Measurements from ENCODE around the gene ARHGEF6. TPM values are rescaled to one million over a fixed set of nuclear protein-coding genes. Genes with fewer than 3 reads are reported as not detected.

The ARHGEF6 gene
- polyA plus RNA-seq, 1 donor from 2014 or later: 1.8 TPM

- Histone ChIP-seq H3K9me2 (ENCODE audit: insufficient read depth, low read length) (no peaks in the 10 kb centered on the region), H3K27me3 (ENCODE audit: insufficient read depth, low read depth, low read length) (no peaks in the 10 kb centered on the region), H3K27ac (ENCODE audit: low read length) (no peak overlapping the region), H3K36me3 (ENCODE audit: insufficient read depth, low read length) (no peaks in the 10 kb centered on the region), H3K9ac (ENCODE audit: low read length) (no peak overlapping the region), H3K4me3 (ENCODE audit: low read length) (no peak overlapping the region), H3K4me2 (ENCODE audit: low read length) (no peak overlapping the region), H4K20me1 (ENCODE audit: insufficient read depth) (no peaks in the 10 kb centered on the region), H3K9me3 (ENCODE audit: low read length) (no peaks in the 10 kb centered on the region), H3K79me2 (replicated peaks; ENCODE audit: insufficient read depth, low read length) (no peaks in the 10 kb centered on the region), H3F3A (ENCODE audit: insufficient read depth, low read length, poor library complexity, severe bottlenecking) (no peaks in the 10 kb centered on the region), H2AFZ (ENCODE audit: low read depth, low read length) (no peak overlapping the region)
- TF ChIP-seq MXI1 (conservative IDR thresholded peaks at IDR 0.05; ENCODE audit: poor library complexity, severe bottlenecking) (no peak), REST (IDR thresholded peaks at IDR 0.05; ENCODE audit: borderline replicate concordance) (no peak), SMC3 (conservative IDR thresholded peaks at IDR 0.05; ENCODE audit: poor library complexity) (no peak), TAF1 (IDR thresholded peaks at IDR 0.05; ENCODE audit: low read depth) (no peak), EP300 (conservative IDR thresholded peaks at IDR 0.05; ENCODE audit: poor library complexity, severe bottlenecking) (no peak), POLR2AphosphoS5 (IDR thresholded peaks at IDR 0.05) (no peak), RAD21 (conservative IDR thresholded peaks at IDR 0.05) (no peak), CTCF (IDR thresholded peaks at IDR 0.05; ENCODE audit: poor library complexity, severe bottlenecking) (no peak), EZH2 (IDR thresholded peaks at IDR 0.05; ENCODE audit: borderline replicate concordance, insufficient read depth, low read length, poor library complexity, severe bottlenecking) (no peak)
Observed at GRCh38 chrX:136660896-136661295, 119.8 kb downstream of the ARHGEF6 start.

GRCh38 chrX:136659174-136659573, 121.6 kb downstream of the ARHGEF6 start:
- TF ChIP-seq CTCF (IDR thresholded peaks at IDR 0.05; ENCODE audit: poor library complexity, severe bottlenecking): no peak
- TF ChIP-seq REST (IDR thresholded peaks at IDR 0.05; ENCODE audit: borderline replicate concordance): no peak
- no peak for TF ChIP-seq MXI1 (conservative IDR thresholded peaks at IDR 0.05; ENCODE audit: poor library complexity, severe bottlenecking)
- no peak for TF ChIP-seq RAD21 (conservative IDR thresholded peaks at IDR 0.05)
- no peak for TF ChIP-seq TAF1 (IDR thresholded peaks at IDR 0.05; ENCODE audit: low read depth)
- no peak for TF ChIP-seq EP300 (conservative IDR thresholded peaks at IDR 0.05; ENCODE audit: poor library complexity, severe bottlenecking)
- no peak for TF ChIP-seq POLR2AphosphoS5 (IDR thresholded peaks at IDR 0.05)
- no peak for TF ChIP-seq SMC3 (conservative IDR thresholded peaks at IDR 0.05; ENCODE audit: poor library complexity)
- no peak for TF ChIP-seq EZH2 (IDR thresholded peaks at IDR 0.05; ENCODE audit: borderline replicate concordance, insufficient read depth, low read length, poor library complexity, severe bottlenecking)
- no peak overlapping the region for H3K4me3 ChIP-seq (ENCODE audit: low read length)
- H3K9ac ChIP-seq (ENCODE audit: low read length): no peak overlapping the region
- no peaks in the 10 kb centered on the region for H3K36me3 ChIP-seq (ENCODE audit: insufficient read depth, low read length)
- H3K9me3 ChIP-seq (ENCODE audit: low read length): no peaks in the 10 kb centered on the region
- no peak overlapping the region for H2AFZ ChIP-seq (ENCODE audit: low read depth, low read length)
- no peaks in the 10 kb centered on the region for H3F3A ChIP-seq (ENCODE audit: insufficient read depth, low read length, poor library complexity, severe bottlenecking)
- no peaks in the 10 kb centered on the region for H3K9me2 ChIP-seq (ENCODE audit: insufficient read depth, low read length)
- H3K27me3 ChIP-seq (ENCODE audit: insufficient read depth, low read depth, low read length): no peaks in the 10 kb centered on the region
- H3K4me2 ChIP-seq (ENCODE audit: low read length): no peak overlapping the region
- no peak overlapping the region for H3K27ac ChIP-seq (ENCODE audit: low read length)
- H3K79me2 ChIP-seq (replicated peaks; ENCODE audit: insufficient read depth, low read length): no peaks in the 10 kb centered on the region
- H4K20me1 ChIP-seq (ENCODE audit: insufficient read depth): no peaks in the 10 kb centered on the region
